Mucosa of descending colon (tissue), 3 donors: ENCODE data around the gene CTNNA3. TPM values are rescaled to one million over a fixed set of nuclear protein-coding genes. Genes with fewer than 3 reads are reported as not detected.

Experiments
- ATAC-seq: fragments of 200-7000 bp; cut with Tn5 transposase; one replicate; pipeline ENCODE4 v1.9.1; 2020; ENCODE audit warnings: mild to moderate bottlenecking, moderate library complexity
- DNase-seq, 3 donors: peaks; one replicate each; pipeline ENCODE4 v3.0.0-alpha.2; 2020
- H3K36me3 ChIP-seq: fragments of 200-600 bp; one replicate; pipeline ENCODE4 v1.8.0; 2021; ENCODE audit warnings: low read depth, mild to moderate bottlenecking
- H3K4me1 ChIP-seq: fragments of 200-600 bp; one replicate; pipeline ENCODE4 v1.8.0; 2021; ENCODE audit warnings: low read depth, mild to moderate bottlenecking
- H3K4me3 ChIP-seq: fragments of 200-600 bp; one replicate; pipeline ENCODE4 v1.8.0; 2021; ENCODE audit warnings: mild to moderate bottlenecking
- H3K9me3 ChIP-seq: fragments of 200-600 bp; one replicate; pipeline ENCODE4 v1.8.0; 2021; ENCODE audit warnings: mild to moderate bottlenecking
- intact Hi-C, 2 donors: fragments of 100-400 bp; cut with DNase I in 1 of 2; cut with micrococcal nuclease in 1 of 2; formaldehyde crosslinking; loops; one replicate each; pipeline versions ENCODE4 v1.11.0 to v1.11.1; 2022; cut with DNase I, micrococcal nuclease
- total RNA-seq, 3 donors: library from RNA; stranded (reverse); fragmentation: NEBNext Ultra II Directional in 2 of 3; extraction: Animal tissue kit (Norgen Biotek cat#: 25700) in 2 of 3; gene quantifications; one replicate each; pipeline versions ENCODE4 v1.2.1 to v1.2.4, GENCODE V29; 2021 to 2023
- TF ChIP-seq, protein P1 (sequence below): fragments of 200-600 bp; IDR thresholded peaks from one replicate; pipeline ENCODE4 v1.8.0; 2022; ENCODE audit warnings: antibody characterized with exemption, mild to moderate bottlenecking
- donor health status: DM: no; HTN: no; CAD: no; lungs with moderate emphysema.
- donor health status: DM: no; HTN: no; CAD: no.
- donor health status: DM: no; HTN: yes; CAD: no.

CTNNA3 gene
- total RNA-seq, 3 donors from 2014 or later: 0.52 to 7.5 (median 0.70) TPM

- DNase-seq (no peak), ATAC-seq (no peak)
- Histone ChIP-seq H3K36me3 (no peaks in the 10 kb centered on the region), H3K4me1 (no peaks in the 10 kb centered on the region), H3K9me3 (no peaks in the 10 kb centered on the region), H3K4me3 (no peak overlapping the region)
- TF ChIP-seq, protein P1, sequence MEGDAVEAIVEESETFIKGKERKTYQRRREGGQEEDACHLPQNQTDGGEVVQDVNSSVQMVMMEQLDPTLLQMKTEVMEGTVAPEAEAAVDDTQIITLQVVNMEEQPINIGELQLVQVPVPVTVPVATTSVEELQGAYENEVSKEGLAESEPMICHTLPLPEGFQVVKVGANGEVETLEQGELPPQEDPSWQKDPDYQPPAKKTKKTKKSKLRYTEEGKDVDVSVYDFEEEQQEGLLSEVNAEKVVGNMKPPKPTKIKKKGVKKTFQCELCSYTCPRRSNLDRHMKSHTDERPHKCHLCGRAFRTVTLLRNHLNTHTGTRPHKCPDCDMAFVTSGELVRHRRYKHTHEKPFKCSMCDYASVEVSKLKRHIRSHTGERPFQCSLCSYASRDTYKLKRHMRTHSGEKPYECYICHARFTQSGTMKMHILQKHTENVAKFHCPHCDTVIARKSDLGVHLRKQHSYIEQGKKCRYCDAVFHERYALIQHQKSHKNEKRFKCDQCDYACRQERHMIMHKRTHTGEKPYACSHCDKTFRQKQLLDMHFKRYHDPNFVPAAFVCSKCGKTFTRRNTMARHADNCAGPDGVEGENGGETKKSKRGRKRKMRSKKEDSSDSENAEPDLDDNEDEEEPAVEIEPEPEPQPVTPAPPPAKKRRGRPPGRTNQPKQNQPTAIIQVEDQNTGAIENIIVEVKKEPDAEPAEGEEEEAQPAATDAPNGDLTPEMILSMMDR: no peak
- intact Hi-C loops: no loop called here
These were observed 982.6 kb downstream of the CTNNA3 start for GRCh38 chr10:66713387-66713786.

GRCh38 chr10:66698069-66698468 is 997.9 kb downstream of the CTNNA3 start:
- intact Hi-C loops: no loop called here
- Histone ChIP-seq H3K4me3 (no peak overlapping the region), H3K9me3 (no peaks in the 10 kb centered on the region), H3K4me1 (no peaks in the 10 kb centered on the region), H3K36me3 (no peaks in the 10 kb centered on the region)
- DNase-seq (no peak), ATAC-seq (no peak)
- TF ChIP-seq, protein P1: no peak

GRCh38 chr10:66695046-66695445 is 1000.9 kb downstream of the CTNNA3 start:
- DNase-seq: no peak
- intact Hi-C loops: no loop called here

GRCh38 chr10:66684581-66684980 is 1011.4 kb downstream of the CTNNA3 start:
- H3K4me3 ChIP-seq: no peak overlapping the region
- ATAC-seq (no peak), DNase-seq (no peak)
- intact Hi-C loops: no loop called here
- no peaks in the 10 kb centered on the region for H3K4me1 ChIP-seq
- TF ChIP-seq, protein P1: no peak
- H3K36me3 ChIP-seq: no peaks in the 10 kb centered on the region
- no peaks in the 10 kb centered on the region for H3K9me3 ChIP-seq

More at GRCh38 chr10:66695046-66695445, 1000.9 kb downstream of the CTNNA3 start:
- H3K36me3 ChIP-seq: no peaks in the 10 kb centered on the region
- no peaks in the 10 kb centered on the region for H3K9me3 ChIP-seq
- no peaks in the 10 kb centered on the region for H3K4me1 ChIP-seq
- TF ChIP-seq, protein P1: no peak
- no peak for ATAC-seq
- no peak overlapping the region for H3K4me3 ChIP-seq

GRCh38 chr10:66680886-66681285 is 1015.1 kb downstream of the CTNNA3 start:
- TF ChIP-seq, protein P1: no peak
- intact Hi-C loops: no loop called here
- no peaks in the 10 kb centered on the region for H3K4me1 ChIP-seq

GRCh38 chr10:66678521-66678920 is 1017.5 kb downstream of the CTNNA3 start:
- no peaks in the 10 kb centered on the region for H3K9me3 ChIP-seq
- no peaks in the 10 kb centered on the region for H3K4me1 ChIP-seq
- no peak overlapping the region for H3K4me3 ChIP-seq
- ATAC-seq: no peak
- TF ChIP-seq, protein P1: no peak
- H3K36me3 ChIP-seq: no peaks in the 10 kb centered on the region
- no peak for DNase-seq
- intact Hi-C loops: no loop called here

More at GRCh38 chr10:66680886-66681285, 1015.1 kb downstream of the CTNNA3 start:
- no peaks in the 10 kb centered on the region for H3K36me3 ChIP-seq
- no peaks in the 10 kb centered on the region for H3K9me3 ChIP-seq
- DNase-seq (no peak), ATAC-seq (no peak)
- H3K4me3 ChIP-seq: no peak overlapping the region
